HG02885 (cell line): ENCODE data around the gene PXMP4.
A peak's percentile ranks its signal among the peaks of the same experiment; 100 is the strongest.
"Not testable (repeated sequence)": the region's sequence is repeated elsewhere in the genome, so short reads cannot be mapped to it uniquely, and the experiment has no call there.

Experiments used
- ATAC-seq: cut with Tn5 transposase; IDR thresholded peaks from one replicate; pipeline ENCODE4 v1.9.1; 2021; ENCODE audit warnings: mild to moderate bottlenecking; ENCODE audit not compliant: unreplicated experiment, poor library complexity

PXMP4 gene, protein sequence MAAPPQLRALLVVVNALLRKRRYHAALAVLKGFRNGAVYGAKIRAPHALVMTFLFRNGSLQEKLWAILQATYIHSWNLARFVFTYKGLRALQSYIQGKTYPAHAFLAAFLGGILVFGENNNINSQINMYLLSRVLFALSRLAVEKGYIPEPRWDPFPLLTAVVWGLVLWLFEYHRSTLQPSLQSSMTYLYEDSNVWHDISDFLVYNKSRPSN

DNA sequence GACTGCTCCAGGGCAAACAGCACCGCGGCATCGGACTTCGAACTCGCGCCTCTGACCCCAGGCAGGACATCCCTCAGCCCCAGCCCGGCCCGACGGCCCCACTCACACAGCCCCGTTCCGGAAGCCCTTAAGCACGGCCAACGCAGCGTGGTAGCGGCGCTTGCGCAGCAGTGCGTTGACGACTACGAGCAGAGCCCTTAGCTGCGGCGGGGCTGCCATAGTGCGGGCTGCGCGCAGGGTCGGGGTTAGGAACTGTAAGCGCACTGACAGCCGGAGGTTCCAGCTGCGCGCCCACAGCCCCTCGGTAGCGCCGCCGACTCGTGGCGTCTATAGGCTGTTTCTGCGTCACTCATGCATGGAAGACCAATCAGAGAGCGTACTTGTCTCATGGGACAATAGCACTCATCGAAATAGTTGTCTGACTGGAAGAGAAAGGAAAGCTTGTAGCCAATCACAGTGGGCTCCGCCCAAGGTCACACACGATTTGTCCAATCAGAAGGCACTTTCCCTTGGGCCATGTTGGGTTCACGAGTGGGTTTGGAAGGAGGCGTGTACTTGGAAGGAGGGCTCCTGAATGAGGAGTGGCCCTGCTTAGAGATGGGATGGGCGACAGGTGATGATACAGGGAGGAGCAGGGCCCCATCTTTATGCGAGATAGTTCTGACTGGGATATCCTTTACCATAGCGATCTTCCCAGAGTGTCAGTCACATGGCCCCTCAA is at the start of gene PXMP4:
TSS of gene PXMP4 (minus strand) at position 322 of the 721 bp plus-strand sequence. CDS start at position 219, 103 bp downstream.
- peak; percentile 96 for ATAC-seq

DNA sequence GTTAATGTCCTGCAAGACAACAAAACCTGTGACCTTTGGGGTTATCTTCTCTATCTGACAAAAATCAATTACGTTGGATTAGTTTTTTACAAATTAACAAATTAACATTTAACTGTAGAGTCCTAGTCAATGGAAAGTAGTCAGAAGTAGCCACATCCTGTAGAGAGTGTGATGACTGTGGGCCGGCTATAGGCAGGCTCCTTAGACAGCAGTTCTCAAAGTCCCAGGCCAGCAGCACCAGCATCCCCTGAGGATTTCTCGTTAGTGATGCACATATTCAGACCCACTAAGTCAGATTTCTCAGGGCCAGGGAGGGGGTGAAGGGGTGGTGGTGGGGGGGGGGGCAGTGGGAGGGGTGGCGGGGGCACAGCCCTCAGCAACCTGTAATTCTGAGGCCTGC is 48.9 kb upstream of the PXMP4 start:
- no peak for ATAC-seq

DNA sequence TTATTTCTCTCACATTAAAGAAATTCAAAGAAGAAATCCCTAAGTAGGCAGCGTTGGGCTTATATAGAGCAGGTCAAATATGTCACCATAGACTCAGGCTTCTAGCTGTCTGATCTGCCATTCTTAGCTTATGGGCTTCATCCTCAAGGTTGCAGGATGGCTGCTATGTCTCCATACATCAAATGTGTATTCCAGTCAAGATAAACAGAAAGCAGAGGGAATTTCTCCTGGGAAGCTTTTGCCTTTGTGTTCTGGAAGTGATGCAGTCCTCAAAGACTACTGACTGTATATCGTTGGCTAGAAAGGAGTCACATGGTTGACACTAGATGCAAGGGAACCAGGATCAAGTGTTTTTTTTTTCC is 47.6 kb upstream of the PXMP4 start:
- no peak for ATAC-seq

DNA sequence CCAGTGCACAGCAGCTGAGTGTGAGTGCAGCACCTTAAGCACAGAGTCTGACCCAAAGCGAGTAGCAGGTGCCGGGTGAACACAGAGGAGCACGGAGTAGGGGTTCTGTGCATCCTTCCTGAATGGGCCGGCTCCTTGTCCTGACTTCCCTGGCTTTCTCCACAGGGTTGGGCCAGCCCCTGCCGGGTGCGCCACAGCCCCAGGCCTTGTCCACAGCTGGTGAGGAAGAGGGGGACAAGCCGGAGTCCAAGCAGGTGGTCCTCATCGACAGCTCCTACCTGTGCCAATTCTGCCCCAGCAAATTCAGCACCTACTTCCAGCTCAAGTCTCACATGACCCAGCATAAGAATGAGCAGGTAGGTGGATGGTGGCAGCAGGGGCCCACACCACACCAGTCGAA is 46.6 kb upstream of the PXMP4 start:
- no peak for ATAC-seq

DNA sequence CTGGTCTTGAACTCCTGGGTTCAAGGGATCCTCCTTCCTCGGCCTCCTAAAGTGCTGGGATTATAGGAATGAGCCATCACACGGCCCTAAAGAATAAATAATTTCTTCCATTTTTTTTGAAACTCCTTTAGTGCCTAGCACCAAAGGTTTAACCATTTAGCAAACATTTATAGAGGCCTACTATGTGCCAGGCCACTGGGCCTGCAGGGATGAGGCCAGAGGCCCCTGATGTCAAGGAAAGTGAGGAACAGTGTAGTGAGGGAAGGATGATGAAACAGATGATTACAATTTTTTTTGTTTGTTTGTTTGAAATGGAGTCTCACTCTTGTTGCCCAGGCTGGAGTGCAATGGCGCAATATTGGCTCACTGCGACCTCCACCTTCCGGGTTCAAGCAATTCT is 45.5 kb upstream of the PXMP4 start:
- no peak for ATAC-seq

DNA sequence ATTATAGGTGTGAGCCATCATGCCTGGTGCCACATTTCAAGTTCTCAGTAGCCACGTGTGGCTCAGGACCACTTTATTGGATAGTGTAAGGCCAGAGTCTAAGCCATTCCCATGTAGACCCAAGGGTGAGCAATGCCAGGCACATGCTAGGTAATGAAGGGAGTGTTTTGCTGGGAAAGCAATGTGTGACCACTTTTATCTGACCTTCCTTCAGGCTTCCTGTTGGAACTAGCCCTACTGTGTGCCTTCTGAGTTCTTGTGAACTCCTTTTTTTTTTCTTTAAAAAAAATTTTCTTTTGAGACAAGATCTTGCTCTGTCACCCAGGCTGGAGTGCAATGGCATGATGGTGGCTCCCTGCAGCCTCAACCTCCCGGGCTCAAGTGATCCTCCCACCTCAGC is 45.0 kb upstream of the PXMP4 start:
- ATAC-seq: no peak

DNA sequence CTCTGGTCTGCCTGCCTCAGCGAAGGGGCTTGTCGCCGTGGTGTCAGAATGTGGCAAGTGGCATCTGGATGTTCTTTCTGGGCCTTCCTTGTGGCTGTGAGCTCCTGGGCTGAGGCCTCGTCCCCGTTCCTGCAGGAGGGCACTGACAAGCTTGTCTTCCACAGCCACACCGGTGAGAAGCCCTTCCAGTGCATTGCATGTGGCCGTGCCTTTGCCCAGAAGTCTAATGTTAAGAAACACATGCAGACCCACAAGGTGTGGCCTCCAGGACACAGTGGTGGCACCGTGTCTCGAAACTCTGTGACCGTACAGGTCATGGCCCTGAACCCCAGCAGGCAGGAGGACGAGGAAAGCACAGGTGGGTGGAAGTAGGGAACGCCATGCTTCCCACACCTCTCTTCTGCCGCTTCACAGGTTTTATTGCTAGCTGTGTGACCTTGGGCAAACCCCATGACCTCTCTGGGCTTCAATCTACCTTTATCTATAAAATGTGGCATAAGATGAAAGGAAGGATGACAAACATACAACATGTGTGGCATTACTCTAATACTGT is 41.7 kb upstream of the PXMP4 start:
- no peak for ATAC-seq

DNA sequence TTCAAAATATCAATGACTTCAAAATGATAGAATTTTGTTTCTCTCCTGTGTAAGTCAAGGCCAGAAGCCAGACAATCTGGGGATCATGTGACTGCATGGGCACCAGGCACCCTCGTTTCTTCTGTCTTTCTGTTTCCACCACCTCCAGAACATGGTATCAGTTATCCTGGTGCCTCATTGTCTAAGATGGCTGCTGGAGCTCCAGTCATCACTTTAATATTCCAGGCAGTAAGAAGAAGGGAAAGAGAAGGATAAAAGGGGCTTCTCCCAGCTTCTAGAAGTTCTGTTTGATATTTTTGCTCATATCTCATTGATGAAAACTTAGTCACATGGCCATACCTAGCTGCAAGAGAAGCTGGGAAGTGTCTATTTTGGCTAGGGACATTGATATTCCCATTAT is 37.3 kb upstream of the PXMP4 start:
- ATAC-seq: no peak

DNA sequence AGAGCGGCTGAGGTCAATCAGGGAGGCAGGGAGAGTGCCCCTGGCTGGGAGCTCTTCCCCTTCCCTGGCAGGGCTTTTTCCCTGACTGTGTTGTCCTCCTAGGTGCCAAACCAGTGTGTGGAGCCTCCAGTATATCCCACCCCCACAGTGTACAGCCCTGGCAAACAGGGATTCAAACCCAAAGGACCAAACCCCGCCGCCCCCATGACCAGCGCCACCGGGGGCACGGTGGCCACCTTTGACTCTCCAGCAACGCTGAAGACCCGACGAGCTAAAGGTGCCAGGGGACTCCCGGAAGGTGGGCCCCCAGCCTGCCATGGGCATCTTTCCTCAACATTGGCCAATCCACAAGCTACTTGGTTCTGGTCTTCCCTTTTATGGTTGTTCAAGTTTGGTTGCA is 36.9 kb upstream of the PXMP4 start:
- no peak for ATAC-seq

DNA sequence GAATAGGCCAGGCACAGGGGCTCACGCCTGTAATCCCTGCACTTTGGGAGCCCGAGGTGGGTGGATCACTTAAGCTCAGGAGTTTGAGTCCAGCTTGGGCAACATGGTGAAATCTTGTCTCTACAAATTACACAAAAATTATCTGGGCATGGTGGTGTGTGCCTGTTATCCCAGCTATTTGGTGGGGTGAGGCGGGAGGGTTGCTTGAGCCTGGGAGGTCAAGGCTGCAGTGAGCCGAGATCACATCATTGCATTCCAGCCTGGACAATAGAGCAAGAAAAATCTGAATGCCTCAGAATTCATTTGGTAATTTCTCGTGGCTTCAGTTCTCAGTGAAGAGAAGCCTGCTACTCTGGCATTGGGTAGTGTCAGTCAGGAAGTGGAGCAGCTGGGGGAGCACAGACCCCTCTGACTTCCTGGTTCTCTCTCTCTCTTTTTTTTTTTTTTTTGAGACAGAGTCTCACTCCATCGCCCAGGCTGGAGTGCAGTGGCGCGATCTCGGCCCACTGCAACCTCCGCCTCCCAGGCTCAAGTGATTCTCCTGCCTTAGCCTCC is 35.9 kb upstream of the PXMP4 start:
- ATAC-seq: not testable (repeated sequence)

DNA sequence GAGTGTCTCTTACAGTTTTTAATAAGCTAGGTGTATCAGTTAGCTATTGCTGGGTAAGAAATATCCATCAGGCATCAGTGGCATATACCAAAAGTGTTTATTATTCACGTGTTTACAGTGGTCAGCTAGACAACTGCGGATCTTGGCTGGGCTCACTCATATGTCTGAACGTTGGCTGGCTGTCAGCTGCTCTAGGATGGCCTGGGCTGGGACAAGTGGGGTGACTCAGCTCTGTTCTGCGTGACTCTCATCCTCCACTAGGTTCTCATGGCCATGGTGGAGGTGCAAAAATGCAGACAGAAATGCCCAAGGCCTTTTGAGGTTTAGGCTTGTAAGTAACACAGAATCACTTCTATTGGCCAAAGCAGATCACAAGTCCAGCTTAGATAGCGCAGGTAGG is 33.7 kb upstream of the PXMP4 start:
- no peak for ATAC-seq

DNA sequence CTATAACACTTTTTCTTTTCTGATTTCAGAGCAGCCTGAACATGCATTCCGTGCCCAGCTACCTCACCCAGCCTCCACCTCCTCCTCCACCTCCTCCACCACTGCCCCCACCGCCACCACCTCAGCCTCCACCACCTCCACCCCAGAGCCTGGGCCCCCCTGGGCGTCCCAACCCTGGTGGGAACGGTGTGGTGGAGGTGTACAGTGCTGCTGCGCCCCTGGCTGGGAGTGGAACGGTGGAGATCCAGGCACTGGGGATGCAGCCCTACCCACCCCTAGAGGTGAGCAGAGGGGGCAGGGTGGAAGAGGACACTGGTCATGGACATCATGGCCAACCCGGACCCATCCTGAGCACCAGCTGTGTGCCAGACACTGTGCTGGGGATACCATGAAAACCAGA is 33.0 kb upstream of the PXMP4 start:
- no peak for ATAC-seq

DNA sequence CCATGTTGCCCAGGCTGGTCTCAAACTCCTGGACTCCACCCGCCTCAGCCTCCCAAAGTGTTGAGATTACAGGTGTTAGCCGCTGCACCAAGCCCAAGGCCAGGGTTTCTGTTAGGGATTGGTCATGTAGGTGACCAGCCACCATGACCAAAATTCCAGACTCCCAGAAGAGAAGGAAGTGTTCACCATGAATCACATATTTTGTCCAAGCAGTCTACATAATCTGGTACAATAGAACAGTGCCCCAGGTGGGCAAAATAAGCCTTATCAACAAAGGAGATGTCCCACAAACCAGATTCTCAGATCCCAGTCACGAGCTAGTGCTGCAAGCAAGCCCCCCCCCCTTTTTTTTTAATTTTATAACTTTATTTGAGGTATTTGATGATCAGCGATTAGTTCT is 31.7 kb upstream of the PXMP4 start:
- ATAC-seq: no peak

DNA sequence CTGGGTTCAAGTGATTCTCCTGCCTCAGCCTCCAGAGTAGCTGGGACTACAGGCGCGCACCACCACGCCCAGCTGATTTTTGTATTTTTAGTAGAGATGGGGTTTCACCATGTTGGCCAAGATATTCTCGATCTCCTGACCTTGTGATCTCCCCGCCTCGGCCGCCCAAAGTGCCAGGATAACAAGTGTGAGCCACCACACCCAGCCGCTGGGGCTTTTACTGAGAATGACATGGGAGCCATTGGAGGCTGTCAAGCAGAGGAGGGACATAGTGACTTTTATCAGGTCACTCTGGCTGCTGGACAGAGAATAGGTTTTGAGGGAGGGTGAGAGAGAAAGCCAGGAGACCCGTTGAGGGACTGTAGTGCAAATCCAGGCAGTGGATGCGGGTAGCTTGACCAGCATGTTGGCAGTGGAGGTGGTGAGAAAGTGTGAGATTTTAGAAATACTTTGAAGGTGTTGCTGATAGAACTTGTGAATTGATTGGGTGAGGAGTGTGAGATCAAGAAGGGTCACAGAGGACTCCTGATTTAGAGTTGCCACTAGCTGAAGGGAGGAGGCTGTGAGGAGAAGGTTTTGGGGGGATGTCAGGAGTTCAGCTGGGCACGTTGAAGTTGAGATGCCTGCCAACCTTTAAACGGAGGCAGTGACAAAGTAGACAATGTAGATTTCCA is 26.4 kb upstream of the PXMP4 start:
- ATAC-seq: no peak

DNA sequence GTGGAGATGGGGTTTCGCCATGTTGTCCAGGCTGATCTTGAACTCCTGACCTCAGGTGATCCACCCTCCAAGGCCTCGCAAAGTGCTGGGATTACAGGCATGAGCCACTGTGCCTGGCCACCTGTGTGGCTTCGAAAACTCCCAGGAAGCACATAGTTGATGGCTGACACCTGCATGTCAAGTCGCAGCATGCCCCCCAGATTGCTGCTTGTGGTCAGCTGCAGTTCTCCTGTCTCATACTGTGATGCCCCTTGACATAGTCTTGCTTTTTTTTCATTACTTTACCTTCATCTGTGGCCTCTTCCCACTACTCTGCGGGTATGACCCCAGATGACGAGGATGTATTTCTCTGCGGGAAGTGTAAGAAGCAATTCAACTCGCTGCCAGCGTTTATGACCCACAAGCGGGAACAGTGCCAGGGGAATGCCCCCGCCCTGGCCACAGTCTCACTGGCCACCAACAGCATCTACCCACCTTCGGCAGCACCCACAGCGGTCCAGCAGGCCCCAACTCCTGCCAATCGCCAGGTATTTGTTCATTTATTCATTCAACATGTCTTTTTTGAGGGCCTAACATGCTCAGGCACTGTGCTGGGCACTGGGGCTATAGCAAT is 24.8 kb upstream of the PXMP4 start:
- no peak for ATAC-seq

DNA sequence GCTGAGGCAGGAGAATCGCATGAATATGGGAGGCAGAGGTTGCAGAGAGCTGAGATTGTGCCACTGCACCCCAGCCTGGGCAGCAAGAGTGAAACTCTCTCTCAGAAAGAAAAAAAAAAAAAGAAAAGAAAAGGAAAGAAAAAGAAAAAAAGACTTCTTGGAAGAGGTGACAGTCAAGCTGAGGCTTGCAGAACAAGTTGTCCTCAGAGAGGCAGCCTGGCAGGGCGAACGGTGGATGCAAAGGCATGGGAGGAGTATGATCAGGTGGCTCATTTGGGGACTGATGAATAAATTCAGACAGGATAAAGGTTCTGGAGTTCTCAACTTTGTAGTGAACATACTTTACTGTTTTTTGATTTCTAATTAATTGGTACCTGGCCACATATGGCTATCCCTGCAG is 24.1 kb upstream of the PXMP4 start:
- no peak for ATAC-seq

DNA sequence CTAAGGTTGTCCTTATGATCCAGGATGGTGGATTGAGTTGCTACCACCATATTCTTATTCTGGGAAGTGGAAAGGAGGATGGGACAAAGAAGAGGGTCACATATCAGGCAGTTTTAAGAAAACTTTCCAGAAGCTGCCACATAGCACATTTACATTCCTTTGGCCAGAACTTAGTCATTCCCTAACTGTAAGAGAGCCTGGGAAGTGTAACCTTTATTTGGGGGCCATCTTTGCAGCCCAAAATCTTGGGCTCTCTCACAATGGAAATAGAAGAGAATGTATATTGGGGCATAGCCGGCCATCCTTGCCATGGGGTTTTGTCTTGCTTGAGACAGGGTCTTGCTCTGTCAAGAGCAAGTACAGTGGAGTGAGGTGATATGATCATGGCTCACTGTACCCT is 20.1 kb upstream of the PXMP4 start:
- no peak for ATAC-seq

DNA sequence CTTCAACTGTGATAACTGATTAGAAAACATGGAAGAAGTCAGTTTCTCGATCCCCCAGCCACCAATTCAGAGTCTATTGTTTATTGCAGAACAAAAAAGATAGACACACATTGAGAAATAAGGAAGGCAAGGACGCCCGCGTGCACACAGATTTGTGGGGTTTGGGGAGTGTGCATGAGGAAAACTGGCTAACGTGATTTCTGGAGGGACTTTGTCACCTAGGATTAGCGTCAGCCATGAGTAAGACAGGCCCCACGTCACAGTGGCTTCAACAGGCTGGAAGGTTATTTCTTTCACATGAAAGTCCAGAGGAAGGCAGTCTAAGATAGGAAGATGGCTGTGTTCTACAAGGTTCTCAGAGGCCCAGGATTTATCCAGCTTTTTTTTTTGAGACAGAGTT is 19.4 kb upstream of the PXMP4 start:
- no peak for ATAC-seq

DNA sequence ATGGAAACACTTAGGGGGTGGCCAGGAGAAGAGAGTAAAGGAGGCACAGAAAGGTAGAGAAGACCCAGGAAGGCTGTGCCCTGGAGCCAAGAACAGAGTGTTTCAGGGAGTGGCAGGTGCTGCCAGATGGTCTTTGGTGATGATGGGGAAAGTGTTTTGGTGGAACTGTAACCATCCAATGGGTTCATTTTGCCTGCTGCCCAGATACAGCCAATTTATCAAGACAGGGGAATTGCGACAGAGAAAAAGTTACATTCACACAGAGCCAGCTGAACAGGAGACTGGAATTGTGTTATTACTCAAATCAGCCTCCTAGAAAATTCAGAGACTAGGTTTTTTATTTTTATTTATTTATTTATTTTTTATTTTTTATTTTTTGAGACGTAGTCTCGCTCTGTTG is 16.9 kb upstream of the PXMP4 start:
- ATAC-seq: no peak

DNA sequence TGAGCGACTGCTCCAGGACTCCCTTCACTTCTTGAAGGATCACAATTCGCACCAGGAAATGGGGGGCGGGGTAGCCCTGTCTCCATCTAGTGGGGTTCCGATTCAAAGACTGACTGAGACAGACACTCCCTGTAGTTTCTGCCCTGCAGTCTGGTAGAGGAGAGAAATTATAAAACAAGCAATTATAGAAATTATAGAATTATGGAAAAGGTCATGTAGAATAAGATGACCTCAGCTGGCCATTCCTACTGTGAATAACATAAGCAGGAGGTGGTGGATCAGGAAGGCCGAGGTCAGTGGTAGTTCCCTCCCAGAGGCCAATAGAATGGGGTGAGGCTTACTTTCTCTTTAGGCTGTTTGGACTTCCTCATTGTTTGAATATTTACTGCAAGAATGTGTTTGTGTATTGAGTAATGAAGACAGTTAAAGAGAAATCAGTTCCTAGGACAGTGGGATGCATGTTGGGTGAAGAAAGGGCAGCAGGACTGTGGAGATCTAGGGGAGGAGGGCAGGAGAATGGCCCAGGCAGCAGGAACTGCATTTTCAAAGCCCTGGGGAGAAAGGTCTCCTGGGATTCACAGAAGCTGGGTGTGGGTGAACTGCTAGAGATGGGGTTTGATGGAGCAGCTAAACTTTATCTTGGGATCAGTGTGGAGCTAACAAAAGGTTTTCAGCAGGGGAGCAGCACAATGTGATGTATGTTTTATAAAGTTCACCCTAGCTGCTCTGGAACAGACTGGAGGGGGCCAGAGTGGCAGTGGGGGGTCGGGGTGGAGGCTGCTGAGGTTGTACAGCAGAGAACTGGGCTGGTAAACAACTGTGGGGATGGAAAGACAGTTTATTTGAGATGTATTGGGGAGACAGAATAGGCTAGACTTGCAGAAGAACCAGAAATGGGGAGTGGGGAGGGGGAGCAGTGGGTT is 13.8 kb upstream of the PXMP4 start:
- no peak for ATAC-seq
